HG02623 (cell line): ENCODE measurements around the gene SLC22A23.
"Not testable (repeated sequence)": the region's sequence is repeated elsewhere in the genome, so short reads cannot be mapped to it uniquely, and the experiment has no call there.

Source experiments
- ATAC-seq: cut with Tn5 transposase; IDR thresholded peaks from one replicate; pipeline ENCODE4 v1.9.1; 2021; ENCODE audit warnings: moderate library complexity; ENCODE audit not compliant: unreplicated experiment

Gene SLC22A23

GRCh38 chr6:3389390-3390167, 67.3 kb downstream of the SLC22A23 start:
- no peak for ATAC-seq

GRCh38 chr6:3388786-3389185, 68.1 kb downstream of the SLC22A23 start:
- ATAC-seq, result no peak

GRCh38 chr6:3386374-3386857, 70.4 kb downstream of the SLC22A23 start:
- no peak for ATAC-seq

DNA sequence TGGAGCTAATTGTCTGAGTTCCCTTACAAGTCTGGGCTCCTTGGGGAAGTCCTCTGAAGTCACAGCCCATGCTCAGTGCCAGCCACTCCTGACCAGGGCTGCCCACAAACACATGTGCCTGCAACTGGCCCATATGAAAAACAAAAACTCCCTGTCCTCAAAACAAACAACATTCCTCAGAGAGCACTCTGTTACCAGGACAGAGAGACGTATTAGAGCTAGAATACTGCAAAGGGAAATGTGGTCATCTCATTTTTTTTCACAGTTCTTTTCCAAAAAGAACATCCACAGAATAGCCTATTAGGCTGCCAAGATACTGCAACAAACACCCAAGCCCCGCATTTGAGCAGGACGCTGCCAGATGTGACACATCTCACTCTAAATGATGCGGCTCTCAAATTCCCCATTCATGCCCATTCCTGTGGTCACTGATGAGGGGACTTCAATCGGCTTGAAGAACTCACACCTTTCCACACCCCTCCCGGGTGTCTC, 71.1 kb downstream of the SLC22A23 start:
- no peak for ATAC-seq

DNA sequence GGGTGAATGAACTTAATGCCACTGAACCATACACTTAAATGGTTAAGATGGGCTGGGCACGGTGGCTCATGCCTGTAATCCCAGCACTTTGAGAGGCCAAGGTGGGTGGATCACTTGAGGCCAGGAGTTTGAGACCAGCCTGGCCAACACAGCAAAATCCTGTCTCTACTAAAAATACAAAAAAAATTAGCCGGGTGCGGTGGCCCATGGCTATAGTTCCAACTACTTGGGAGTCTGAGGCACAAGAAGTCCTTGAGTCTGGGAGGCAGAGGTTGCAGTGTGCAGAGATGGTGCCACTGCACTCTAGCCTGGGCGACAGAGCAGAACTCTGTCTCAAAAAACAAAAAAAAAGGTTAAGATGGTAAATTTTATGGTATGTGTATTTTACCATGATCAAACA, 71.7 kb downstream of the SLC22A23 start:
- ATAC-seq, result not testable (repeated sequence)

DNA sequence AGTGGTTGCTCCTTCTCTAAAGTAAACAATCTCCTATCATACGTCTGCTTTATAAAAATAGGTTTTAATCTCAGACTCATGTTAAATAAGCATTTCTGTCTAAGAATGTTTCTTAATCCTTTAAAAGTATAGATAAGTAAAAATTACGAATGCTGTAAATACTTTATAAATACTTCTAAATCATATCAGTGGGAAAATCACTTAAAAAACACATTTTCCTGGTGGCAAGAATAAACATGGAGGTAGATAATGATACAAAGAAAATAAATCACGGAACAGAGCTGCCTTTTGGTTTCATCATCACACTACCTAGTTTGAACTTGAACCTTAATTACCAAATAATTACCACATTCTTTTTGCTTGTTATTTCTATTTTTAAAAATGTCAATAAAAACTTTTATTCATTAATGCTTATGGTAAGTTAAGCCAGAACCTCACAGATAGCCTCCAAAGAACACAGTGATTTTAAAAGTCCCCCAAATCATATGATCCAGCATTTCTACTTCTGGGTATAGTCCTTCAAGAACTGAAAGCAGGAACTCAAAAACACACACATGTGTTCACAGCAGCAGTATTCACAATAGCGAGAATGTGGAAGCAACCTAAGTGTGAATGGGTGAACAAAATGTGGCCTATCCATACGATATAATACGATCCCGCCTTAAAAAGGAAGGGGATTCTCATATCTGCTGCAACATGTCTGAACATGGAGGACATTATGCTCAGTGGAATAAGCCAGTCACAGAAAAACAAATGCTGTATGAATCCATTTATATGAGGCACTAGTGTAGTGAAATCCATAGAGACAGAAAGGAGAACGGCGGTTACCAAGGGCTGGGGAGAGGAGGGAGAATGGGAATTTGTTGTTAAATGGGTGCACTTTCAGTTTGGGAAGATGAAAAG, 72.4 kb downstream of the SLC22A23 start:
- no peak for ATAC-seq

DNA sequence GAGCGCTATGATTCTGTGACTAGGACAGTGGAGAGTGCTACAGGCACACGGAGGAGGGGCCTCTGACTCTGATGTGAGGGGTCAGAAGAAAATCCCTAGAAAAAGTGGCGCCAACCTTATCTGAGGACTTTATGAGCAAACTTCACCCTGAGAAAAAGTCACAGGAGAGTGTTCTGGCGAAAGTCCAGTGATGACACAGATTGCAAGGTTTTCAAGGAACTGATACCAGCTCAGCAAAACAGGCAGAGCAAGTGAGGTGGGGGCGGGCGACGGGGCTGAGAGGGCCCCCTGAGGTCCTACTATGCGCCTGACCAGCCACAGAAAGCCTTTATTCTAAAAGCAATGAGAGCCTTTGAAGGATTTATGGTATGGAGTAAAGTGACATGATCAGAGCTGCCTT, 73.3 kb downstream of the SLC22A23 start:
- no peak for ATAC-seq

DNA sequence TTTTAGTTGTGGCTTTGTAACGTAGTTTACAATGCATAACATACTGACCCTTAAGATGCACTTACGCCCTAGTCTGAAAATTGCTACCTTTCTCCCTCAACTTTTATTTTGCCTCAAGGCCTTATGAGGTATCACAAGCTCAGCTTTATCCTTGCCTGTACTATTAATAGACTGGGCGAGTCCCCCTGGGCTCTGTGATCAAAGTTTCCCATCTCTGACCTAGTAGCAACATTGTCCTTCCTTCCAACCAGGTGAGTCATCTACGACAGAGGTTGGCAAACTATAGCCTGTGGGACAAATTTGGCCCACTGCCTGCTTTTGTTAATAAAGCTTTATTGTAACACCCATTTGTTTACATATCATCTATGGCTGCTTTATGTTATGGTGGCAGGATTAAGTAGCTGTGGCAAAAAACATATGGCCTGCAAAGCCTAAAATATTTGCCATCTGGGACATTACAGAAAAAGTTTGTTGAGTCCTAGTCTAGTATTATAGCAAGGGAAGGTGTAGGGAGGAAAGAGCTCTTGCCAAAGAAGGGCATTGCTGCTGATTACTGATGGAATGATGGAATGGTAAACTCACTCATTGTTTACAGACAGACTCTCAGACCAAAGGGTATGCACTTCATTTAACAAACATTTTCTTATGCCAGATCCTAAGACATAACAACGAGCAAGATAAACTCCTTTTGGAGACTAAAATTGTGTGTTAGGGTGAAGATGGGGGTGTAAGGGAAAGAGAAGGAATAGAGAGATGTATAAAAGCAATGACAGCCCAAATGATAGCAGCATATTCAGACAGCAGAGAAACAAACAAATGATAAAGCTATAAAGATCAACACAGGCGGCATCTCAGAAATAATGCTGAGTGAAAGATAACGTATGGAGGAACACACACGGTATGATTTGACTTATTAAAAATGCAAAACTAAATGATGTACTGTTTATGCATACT, 74.2 kb downstream of the SLC22A23 start:
- ATAC-seq, result no peak

- ATAC-seq, result no peak
Observed at GRCh38 chr6:3381233-3381921, 75.5 kb downstream of the SLC22A23 start.

DNA sequence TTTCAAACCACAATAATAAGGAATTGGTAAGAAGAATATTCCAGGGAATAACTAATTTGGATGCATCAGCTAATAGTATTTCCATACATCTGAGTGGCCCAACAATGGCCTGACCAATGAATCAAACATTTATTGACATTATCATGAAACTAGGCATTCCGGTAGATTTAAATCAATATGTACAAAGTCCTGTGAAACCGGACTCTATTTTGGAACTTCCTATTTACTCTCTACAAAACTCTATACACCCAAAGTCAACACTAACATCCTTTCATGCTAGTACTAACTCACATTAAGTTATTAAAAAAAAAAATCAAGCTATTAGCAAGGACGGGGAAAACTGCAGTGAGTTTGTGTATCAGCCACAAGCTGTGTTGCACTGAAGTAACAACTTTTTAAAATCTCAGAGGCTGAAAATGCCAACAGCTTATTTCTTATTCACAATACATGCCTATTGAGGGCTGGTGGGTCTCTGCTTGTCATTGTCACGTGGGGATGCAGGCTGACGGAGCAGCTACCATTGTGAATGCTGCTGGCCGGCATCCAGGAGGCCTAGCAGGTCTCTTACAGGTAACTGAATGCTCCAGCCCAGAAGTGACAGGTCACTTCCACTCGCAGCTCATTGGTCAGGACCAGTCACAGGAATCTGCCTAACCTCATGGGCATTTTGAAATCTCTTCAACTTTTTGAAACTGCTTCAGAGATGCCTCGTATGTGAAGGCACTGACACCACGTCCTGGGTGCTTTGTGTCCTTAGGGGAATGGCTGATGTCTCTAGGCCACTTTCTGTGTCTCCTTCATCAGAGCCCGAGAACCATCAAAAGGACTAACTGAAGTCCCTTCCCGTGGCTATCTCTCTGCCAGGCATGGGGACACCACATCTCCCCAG, 76.3 kb downstream of the SLC22A23 start:
- ATAC-seq, result no peak

DNA sequence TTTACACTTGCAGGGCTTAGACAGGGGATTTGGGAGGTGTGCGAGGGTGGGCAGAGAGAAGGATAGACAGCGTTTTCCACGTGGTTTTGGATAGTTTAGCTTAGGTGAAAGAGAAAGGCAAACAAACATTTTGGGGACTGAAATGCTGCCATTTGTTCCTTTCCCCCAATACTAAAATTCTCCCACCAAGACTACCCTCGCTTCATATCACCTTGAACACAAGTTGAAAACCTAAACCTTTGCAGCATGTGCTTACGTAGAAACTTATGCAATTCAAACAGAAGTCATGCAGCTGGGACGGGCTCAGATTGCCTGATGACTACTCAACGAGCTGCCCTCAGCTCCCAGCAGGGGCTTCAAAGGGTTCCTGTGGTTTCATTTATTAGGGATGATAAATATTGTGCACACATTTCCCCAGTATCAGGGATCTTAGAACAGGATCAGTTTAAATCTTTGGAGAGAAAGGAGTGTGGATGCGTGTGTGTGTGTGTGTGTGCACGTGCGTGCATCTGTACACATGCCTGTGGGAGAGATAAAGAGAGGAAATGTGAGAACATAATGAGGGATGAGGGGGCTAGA, 77.3 kb downstream of the SLC22A23 start:
- no peak for ATAC-seq

GRCh38 chr6:3378808-3379207, 78.0 kb downstream of the SLC22A23 start:
- ATAC-seq, result not testable (repeated sequence)

GRCh38 chr6:3378398-3378782, 78.5 kb downstream of the SLC22A23 start:
- not testable (repeated sequence) for ATAC-seq

DNA sequence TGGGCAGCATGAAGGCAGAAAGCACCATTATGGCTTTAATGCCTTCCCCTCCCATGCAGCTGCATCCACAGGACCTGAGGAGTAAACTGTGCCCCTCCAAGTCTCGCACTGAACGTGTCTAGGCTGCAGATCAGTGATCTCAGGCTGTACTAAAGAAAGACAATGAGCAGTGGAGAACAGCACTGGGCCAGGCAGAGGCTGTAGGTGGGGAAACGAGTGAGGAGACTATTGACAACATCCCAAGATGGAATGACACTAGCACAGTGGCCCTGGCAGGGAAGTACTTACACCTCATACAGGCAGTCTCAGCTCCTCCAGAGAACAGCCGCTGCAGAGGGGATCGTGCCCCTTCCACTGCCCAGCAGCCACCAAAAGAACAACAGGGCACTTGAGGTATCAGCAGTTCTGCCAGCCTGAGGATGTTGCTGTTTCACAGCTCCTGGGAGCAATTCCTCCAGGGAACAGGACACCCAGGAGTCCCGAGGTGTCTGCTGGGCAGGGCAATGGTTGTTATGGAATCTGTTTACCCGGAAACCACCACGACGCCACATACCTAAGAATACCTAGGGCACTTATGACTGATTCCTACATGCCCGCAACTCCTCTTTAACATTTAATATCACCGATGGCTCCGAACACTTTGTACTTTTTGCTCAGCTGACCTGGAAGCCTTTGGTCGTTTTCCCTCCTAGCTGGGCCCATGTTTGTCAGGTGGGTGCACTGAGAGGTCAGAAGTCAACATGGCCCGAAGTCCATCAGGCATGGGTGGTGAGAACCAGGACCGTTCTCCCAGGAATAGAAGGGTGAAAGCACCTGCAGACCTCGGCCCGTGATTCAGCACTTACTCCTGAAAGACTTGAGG, 79.1 kb downstream of the SLC22A23 start:
- no peak for ATAC-seq

GRCh38 chr6:3376893-3377535, 79.8 kb downstream of the SLC22A23 start:
- no peak for ATAC-seq

DNA sequence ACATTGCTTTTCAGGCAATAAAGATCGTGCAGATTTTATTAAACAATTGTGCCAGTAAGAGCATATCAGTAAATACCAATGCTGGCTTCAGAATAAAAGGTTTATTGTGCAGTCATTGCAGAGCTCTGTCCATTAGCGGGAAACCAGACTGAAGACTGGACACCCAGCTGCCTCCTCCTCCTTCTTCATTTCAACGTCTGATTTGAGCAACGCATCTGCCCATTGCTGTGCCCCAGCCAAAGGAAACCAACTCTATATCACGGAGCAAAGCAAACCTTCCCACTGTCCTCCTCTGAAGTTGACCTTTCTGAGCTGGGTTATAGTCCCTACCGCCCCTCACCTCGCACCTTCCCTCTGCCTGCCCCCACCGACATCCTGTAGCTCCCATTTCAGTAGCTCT, 80.8 kb downstream of the SLC22A23 start:
- ATAC-seq, result no peak

GRCh38 chr6:3373597-3374203, 83.2 kb downstream of the SLC22A23 start:
- no peak for ATAC-seq
